WTC11 (cell line): ENCODE data around the gene NLGN1.

Experiments
- CTCF ChIP-seq: fragments of 200-600 bp; IDR thresholded peaks from 2 replicates; pipeline ENCODE4 v1.8.0; 2022; ENCODE audit warnings: antibody characterized with exemption
- E2F5 ChIP-seq: sonication (generic); formaldehyde crosslinking; IDR thresholded peaks from 2 replicates; pipeline ENCODE4 v1.8.1; 2022; ENCODE audit warnings: mild to moderate bottlenecking, moderate library complexity, missing genetic modification reagents
- ELF4 ChIP-seq: sonication (generic); formaldehyde crosslinking; IDR thresholded peaks from 2 replicates; pipeline ENCODE4 v1.8.1; 2022; ENCODE audit warnings: low read depth, mild to moderate bottlenecking, moderate library complexity, missing genetic modification reagents
- EMX1 ChIP-seq: fragments of 250-450 bp; sonication (Bioruptor Pico); IDR thresholded peaks from 2 replicates; pipeline ENCODE4 v1.8.0; 2021; ENCODE audit warnings: mild to moderate bottlenecking
- IRF2 ChIP-seq: sonication (generic); formaldehyde crosslinking; IDR thresholded peaks from 2 replicates; pipeline ENCODE4 v1.8.0; 2022; ENCODE audit warnings: low read depth, missing genetic modification reagents, borderline replicate concordance
- JUN ChIP-seq: sonication (generic); formaldehyde crosslinking; IDR thresholded peaks from 2 replicates; pipeline ENCODE4 v1.8.0; 2023; ENCODE audit warnings: mild to moderate bottlenecking, missing genetic modification reagents
- NFE2L1 ChIP-seq: sonication (generic); formaldehyde crosslinking; IDR thresholded peaks from 2 replicates; pipeline ENCODE4 v1.8.1; 2023; ENCODE audit warnings: missing genetic modification reagents
- PRDM15 ChIP-seq: sonication (generic); formaldehyde crosslinking; IDR thresholded peaks from 2 replicates; pipeline ENCODE4 v1.8.0; 2022; ENCODE audit warnings: missing genetic modification reagents
- SMAD3 ChIP-seq: sonication (generic); formaldehyde crosslinking; IDR thresholded peaks from 2 replicates; pipeline ENCODE4 v1.8.0; 2022; ENCODE audit warnings: missing genetic modification reagents, mild to moderate bottlenecking, borderline replicate concordance
- ZNF512 ChIP-seq: sonication (generic); formaldehyde crosslinking; IDR thresholded peaks from 2 replicates; pipeline ENCODE4 v1.8.1; 2022; ENCODE audit warnings: missing genetic modification reagents, borderline replicate concordance

GRCh38 chr3:173556546-173556945 is 159.0 kb downstream of the NLGN1 start:
- TF ChIP-seq PRDM15 (CRISPR knock-in tag) (no peak), ELF4 (no peak), EMX1 (CRISPR knock-in tag) (no peak), E2F5 (CRISPR knock-in tag) (no peak), CTCF (no peak), NFE2L1 (CRISPR knock-in tag) (no peak), SMAD3 (CRISPR knock-in tag) (no peak), ZNF512 (no peak), JUN (no peak), IRF2 (CRISPR knock-in tag) (no peak)
